Stimulated activated CD8-positive, alpha-beta memory T cell treated with anti-CD3 and anti-CD28 coated beads, Interleukin-12 subunit alpha, Interleukin-12 subunit beta, amount 100 ng/mL, for 24 hours (primary cell): Measurements from ENCODE around the gene CSGALNACT2.
A peak's percentile ranks its signal among the peaks of the same experiment; 100 is the strongest.

Source experiments
- DNase-seq: peaks from one replicate; pipeline ENCODE4 v3.0.0-alpha.2; 2020; ENCODE audit errors: extremely low read depth

The CSGALNACT2 gene

DNA sequence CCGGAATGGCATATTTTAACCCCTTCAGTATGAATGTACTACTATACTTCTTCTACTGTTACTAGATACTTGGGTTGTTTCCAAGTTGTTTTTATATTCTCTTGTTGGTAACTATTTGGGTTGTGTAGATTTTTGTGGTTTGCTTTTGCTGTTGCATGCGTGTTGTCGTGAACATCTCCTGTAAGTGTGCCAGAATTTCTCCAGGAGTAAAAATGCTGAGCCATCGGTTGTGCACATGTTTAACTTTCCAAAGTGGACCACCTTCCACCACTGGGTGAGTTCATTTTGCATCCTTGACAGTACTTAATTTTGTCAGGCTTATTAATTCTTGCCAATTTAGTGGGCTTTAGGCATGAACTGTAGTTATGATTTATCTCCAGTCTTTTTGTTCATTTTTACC is 47.9 kb downstream of the CSGALNACT2 start:
- no peak for DNase-seq

DNA sequence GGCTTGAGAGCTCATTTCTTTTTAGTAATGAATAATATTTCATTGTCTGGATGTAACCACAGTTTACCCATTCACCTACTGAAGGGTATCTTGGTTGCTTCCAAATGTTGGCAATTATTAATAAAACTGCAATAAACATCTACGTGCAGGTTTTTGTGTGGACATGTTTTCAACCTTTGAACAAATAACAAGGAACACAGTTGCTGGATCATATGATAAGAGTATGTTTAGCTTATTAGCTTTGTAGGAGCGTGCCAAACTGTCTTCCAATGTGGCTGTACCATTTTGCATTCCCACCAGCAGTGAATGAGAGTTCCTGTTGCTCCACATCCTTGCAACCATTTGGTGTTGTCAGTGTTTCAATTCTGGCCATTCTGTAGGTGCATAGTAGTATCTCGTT is 49.0 kb downstream of the CSGALNACT2 start:
- no peak for DNase-seq

DNA sequence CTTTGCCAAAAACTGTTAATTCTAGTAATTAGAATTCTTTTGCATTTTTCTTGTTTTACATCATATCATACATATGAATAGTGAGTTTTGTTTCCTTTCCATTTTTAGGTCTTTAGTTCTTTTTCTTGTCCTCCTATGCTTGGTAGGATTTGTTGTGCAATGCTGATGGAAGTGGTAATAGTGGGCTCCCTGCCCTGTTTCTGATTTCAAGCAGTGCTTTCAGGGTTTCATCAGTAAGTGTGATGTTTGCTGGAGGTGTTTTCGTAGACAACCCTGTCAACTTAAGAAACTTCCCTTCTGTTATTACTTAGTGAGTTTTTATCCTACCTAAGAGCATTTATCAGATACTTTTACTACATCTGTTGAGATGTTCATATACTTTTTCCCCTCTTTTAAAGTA is 50.5 kb downstream of the CSGALNACT2 start:
- DNase-seq = no peak

DNA sequence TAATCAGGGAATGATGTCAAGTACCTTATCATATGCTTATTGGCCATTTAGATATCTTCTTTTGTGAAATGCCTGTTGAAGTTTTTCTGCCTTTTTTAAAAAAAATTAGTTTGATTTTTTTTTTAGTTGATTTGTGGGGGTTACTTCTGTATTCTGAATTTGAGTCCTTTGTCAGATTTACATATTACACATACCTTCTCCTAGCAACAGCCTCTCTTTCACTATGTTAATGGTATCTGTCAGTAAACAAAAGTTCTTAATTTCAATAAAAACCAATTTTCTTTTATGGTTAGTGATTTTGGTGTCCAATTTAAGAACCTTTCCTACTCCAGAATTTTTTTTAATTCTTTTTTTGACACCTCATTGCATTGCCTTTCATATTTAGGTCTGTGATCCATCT is 52.0 kb downstream of the CSGALNACT2 start:
- no peak for DNase-seq

DNA sequence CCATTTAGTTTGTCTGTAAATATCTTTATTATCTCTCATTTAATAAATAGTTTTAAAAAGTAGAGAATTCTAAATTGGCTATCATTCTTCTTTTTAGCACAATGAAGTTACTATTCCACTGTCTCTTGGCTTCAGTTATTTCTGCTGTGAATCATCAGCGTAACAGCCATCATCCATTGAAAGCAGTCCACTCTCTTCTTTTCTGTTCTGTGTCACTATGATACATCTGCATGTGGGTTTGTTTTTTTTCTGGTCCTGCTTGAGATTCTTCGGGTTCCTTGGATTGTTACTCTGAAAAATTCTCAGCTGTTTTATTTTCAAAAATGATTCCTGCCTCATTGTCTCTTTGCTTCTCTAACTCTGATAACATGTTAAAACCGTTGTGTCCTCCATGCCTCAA is 52.5 kb downstream of the CSGALNACT2 start:
- no peak for DNase-seq

DNA sequence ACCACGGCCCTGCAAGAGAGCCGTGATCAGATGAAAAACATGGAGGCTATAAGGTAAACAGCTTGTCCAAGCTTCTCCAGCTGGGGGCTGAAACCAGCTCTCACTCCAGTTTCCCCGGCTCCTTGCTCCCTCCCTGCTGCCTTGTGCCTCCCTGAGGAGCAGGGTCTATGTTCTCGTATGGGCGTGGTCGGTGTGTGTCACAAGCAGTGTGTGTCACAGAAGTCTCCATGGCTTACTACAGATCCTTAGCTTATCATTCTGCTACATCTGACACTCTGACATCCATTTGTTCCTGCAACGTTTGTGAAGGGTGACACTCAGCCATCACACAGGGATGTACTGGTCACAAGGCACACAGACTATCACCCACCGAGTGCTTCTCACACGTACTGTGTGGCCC is 54.6 kb downstream of the CSGALNACT2 start:
- DNase-seq = no peak

DNA sequence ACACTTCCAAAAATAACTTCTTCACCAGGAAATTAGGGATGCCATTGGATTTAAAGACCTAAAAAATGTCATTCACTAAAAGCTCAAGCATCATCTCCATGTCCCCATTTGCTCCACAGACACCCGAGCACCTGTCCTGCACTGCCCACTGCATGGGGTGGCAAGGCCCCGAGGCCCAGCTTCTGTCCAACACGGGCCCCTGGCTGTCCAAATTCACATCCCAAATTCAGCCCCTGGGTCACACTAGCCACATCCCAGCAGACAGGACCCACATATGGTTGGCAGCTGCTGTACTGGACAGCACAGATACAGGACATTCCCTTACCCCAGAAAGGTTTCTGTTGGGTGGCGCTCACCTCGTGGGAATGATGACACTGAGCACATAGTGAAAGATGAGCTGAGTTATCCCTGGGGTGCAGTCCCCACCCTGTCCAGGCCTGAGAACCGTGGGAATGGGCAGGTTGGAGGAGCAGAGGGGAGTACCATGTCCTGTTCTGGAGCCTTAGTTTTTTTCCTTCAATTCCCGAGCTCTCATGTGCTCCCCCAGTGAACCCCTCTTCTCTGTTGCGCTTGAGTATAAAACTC is 55.3 kb downstream of the CSGALNACT2 start:
- DNase-seq = no peak

DNA sequence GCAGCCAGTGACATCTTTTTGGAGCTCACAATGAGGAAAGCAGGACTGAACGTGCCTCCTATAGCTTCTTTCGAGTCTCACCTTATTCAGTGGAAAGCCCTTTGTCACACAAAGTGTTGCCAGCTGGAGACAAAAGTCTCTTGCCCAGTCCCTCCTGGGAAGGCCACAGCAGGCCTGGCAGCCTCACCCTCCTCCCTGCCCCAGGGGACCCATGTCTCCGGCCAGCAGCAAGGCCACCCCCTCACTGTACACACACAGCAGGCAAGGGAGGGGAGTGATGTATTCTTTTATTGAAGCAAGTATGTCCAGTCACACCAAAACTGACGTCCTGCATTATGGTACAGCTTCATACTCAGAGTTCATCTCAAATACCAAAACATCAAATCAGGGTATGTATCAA is 56.0 kb downstream of the CSGALNACT2 start:
- DNase-seq = no peak

DNA sequence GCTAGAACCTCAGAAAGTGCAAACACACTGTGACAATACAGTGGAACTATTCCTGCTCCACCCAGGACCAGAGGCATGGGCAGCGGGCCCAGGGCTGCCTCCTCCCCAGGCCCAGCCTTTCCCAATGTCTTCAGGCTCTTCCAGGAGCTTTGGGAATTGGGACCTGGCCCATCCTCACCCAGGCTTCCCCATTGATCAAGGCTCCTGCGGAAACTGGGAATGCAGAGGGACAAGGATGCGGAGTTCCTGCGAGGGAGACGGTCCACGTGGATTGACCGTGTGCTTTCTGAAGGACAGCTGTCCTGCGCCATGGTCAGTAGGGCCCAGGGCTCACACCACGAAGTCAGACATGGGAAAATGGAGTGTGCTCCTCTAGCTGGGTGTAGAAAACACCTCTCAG is 56.6 kb downstream of the CSGALNACT2 start:
- DNase-seq = no peak

DNA sequence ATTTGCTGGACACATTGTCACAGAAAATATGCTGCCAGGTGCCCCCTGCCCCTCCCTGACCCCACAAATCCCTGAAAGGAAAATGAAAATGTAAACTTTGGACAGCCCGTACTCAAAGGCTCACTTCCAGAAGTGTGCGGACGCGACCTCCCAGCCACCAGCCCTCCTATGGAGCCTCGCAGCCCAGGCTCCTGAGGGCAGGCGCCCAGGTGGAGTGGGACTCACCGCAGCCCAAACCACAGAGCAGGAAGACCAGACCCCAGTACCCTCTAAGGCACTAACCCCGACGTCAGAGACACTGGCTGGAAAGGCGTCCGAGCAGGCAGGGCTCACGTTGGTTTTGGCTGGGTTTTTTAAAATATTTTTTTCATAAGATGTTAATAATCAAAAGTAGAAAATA is 57.3 kb downstream of the CSGALNACT2 start:
- DNase-seq = no peak

DNA sequence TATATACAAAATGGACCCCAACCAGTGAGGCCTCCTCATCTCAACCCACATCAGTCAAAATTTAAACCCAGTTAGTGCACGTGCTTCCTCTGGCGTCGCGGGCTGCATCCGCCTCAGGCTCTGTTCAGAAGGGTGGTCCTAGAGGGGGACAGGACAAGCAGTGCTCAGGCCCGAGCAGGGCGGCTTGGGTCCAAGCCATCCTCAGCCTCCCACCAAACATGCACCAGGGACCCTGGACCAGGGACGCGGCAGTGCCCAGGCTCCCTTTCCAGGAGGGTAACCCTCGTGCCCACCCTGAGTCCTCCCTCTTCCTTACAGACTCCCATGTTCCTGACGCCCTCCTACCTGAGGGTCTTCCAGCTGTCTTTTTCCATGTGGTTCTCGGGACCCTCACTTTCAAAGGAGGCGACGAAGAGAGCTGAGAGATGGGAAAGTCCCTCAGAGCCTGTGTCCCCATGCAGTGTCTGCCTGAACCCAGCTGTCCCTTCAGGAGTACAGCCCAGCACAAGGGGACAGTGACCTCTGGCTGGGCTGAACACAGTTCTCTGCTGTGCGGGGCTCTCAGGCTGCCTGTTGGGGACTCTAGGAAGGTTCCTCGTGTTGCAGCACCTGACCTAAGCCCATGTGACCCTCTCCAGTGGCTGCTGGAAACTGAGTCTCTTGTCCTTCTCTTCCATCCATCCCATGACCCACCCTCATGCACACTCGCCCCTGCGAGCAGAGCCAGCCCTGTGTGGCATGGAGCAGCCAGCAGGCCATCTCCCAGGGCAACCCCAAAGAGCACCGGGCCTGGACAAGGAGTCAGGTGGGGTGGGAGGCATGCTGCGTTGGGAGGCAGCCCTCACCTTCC is 58.1 kb downstream of the CSGALNACT2 start:
- DNase-seq = no peak

DNA sequence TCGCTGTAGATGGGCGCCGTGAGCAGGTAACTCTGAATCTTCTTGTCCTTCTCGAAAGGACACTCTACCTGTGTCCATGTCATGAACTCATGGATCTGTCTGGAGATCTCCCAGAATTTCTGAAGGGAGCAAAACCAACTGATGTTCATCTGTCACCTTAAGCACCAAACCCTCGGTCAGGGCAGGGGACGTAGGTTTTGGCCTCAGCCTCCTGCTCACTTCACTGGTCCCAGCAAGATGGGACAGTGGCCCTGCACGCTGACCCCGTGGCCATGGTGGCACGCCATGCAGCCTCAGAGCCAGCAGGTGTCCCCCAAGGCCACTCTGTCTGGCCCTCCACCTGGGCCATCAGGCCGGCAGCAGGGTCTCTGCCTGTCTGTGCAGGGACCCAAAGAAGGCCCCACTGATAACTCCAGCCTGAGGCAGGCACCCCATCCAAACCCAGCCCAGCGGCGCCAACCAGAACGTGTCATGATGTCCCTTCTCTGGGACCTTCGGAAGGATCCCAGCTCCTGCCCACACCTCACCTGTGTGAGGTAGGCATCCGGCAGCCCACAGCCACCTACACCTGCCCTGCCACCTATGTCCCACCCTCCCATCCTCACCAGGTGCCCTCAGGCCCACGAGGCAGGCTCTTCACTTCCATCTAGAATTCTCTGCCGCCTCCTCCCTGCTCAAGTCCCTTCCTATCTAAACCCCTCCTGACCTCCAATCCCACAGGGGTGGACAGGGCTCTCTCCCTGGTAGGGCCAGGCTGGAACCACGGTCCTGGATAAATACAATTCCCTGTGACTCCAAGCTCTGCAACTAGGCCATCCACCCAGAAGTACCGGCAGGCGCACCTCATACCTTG is 59.0 kb downstream of the CSGALNACT2 start:
- DNase-seq = no peak

DNA sequence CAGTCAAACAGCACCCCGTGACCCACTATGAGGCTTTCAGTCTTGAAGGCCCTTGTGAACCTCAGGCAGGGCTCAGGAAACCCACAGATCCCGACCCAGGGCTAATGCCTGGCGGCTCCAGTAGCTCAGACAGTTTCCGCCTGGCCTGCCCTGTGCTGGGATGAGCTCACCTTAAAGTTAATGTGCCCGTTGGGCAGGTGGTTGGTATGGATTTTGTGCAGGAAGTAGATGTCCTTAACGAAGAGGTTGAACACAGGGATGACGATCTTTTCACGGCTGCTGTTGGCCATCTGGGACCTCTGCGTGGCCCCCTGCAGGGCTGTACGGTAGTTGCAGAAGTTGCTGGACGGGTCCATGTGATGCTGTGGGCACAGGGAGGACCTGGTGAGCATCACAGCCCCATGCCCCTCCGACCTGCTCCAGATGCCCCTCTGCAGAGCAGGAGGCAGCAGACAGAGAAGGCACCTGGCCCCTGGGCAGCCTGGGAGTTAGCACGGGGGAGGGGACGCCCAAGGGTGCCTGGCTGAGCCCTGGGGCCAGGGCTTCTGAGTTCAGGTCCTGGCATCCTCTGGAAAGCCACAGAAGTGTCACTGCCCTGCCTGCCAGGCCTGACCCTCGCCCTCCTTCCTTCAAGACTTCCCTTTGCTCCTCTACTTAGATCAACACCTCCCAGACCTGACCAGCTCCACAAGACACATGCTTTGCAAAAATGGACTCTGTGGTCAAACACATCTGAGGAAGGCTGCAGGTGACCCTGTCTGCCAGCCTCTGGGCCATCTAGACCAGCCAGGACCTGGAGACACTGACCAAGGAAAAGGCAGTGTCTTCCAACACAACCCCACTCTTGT is 59.8 kb downstream of the CSGALNACT2 start:
- no peak for DNase-seq

DNA sequence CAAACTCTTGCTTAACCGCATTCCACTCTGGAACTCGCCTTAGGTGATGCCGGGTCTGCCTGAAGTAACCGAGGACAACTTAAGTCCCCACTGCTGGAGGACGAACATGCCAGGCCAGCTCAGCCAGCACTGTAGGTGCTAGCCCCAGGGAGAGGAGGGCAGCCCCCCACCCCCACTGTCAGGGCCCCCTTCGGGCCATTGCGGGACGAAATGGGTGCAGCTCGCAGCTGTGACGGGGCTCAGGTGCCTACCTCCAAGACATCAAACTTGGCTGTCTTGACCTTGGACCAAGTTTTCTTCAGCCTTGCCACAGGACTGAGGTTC is 60.4 kb downstream of the CSGALNACT2 start:
- no peak for DNase-seq

DNA sequence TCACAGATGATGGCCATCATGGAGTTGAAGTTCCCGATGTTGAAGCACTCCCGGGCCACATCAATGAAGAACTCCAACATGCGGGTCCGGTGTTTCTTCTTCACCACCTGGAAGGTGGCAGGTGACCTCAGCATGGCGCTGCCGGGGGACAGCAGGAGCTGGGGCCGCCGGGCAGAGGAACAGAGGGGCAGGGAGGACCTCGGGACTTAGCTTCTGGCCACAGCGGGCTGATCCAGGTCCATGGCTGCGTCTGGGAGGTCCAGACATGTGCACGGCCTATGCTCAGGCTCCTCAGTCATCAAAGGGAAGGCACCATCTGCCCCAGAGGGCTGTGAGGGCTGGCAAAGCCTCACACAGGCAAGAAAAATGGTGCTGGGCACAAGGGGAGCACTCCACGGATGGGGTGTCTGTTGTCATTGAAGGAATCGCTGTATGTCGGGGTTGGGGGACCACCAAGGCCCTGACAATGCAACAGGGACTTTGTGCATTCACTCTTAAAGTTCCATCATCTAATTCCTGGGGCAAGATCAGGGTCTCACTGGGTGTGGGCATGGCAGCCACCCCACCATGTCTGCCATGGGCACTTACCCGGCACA is 60.9 kb downstream of the CSGALNACT2 start:
- no peak for DNase-seq

DNA sequence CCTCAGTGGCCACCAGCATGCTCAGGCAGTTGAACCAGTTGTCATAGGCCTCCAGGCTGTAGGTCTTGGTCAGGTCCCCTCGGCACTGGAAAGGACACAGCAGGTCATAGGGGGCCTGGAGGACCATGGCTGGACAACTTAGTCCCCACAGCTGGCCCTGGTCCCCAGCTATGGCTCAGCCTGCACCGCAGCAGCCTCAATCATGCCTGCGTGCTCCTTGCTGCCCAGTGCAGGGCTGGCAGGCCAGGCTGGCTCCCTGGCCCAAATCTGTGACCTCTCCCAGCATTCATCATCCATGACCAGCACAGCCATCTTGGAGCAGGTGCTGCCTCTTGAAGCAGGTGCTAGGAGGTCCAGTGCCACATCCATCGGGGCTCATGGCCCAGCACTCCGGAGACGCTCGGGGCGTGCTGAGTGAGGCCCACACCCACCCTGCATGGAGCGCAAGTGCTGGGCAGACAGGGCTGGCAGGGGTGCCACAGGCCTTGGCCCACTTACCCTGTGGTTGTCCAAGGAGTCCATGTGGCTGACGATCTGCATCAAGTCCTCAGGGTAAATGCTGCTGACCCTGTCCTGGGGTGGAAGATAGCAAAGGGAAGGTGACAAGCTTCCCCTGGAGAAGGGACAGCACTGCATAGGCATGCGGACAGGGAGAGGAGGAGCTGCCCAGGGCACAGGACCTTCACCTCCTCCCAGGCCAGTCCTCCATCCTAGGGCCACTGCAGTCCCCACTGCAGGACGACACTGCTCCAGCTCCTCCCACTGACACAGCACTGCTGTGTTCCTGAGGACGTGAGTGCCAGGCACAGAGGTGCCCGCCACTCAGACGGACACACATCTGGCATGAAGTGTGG is 61.7 kb downstream of the CSGALNACT2 start:
- no peak for DNase-seq

DNA sequence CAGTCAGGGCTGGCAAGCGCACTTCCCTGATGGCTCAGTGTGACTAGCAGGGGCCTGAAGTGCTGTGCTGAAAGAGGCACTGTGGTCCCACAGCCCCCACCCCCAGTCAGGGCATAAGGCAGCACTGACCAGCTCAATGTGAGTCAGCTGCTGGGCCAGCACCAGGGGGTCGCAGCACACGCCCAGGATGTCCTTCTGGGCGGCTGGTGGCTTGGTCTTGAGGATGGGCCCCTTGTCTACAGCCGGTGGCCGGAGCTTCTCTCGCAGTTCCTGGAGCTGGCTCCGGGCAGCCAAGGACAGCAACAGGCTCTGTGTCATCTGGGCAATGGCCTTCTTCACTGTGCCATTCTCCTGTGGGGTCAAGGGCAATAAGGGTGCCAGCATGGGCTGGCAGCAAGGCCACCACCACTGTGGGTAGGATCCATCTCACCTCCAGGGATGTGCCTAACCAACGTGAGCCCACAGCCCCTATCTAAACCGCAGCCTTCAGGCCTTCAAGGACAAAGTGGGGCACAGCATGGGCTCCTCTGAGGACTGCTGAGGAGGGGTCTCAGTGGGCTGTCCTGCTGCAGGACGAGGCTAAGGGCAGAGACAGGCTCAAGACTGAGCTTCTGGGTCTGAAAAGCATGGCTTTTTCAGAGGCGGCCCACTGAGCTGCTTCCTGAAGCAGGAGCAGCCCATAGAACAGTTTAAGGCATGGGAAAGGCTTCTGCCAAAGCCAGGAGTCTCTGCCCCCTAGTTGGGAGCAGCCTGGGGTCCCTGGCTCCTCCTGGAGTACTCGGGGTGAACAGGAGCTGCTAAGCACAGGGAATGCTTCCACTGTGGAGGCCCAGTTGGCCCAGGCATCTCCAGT is 62.5 kb downstream of the CSGALNACT2 start:
- DNase-seq = no peak

DNA sequence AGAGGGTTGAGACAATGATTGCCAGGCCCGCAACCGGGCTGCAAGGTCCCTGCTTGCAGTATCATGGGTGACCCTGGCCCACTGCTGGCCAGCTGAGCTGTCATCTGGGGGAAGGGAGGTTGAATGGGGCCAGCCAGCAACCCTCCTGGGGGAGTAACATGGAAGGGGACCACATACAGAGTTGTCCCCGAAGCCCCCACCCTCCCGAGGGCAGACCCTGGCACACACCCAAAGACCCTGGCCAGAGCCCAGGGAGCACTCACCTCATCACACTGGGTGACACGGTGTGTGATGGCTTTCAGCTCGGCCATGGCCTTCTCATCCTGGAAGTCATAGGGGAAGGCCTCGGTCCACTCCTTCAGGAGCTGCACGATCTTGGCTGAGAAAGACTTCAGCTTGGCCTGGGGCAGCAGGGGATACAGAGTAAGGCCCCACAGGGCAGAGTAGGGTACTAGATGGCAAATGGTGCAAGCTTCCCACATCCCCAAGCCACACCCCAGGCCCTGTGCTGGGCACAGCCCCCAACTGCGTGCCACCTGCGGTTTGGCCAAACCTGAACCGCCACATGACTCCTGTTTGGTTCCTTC is 63.4 kb downstream of the CSGALNACT2 start:
- no peak for DNase-seq

DNA sequence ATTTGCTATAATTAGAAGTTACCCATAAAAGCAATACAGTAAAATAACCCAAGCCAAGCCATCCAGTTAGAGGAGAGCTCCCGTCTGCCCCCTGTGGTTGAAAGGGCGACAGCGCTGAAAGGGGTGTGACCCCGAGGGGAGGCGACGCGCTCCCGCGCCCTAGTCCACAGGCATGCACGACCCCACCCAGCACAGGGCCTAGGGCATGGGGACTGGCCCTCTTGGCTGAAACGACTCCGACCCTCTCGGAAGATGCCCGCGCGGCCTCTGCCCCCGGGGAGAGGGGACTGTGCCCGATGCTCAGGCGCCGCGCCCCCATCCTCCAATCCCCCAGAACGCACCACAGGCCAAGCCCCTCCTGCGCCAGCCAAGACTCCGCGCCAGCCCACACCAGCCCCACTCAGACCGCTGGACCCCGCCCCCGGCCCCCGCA is 64.0 kb downstream of the CSGALNACT2 start:
- peak; percentile 19 for DNase-seq
